HCT116 (cell line): Measurements from ENCODE around the gene SOWAHC. TPM values are rescaled to one million over a fixed set of nuclear protein-coding genes. Genes with fewer than 3 reads are reported as not detected.

ENCODE experiments used
- ATAC-seq: fragments of 200-7000 bp; cut with Tn5 transposase; 2 replicates; pipeline ENCODE4 v1.9.1; 2020; ENCODE audit warnings: mild to moderate bottlenecking, moderate library complexity
- BruUV-seq: library from RNA; stranded (reverse); fragments of 400-500 nt; replicated peaks from 2 replicates; lab custom pipeline; 2021; lab: Mats Ljungman, UMichigan
- CTCF ChIA-PET: fragments of 300-600 bp; sonication (Branson Sonifier 250); formaldehyde crosslinking; loops from one replicate; lab custom pipeline; 2021; ENCODE audit warnings: antibody characterized with exemption; lab: Charles Lee
- POLR2A ChIA-PET: fragments of 300-600, 350-600 bp; sonication (Branson Sonifier 250); formaldehyde crosslinking; loops from one replicate; lab custom pipeline; 2021; ENCODE audit warnings: antibody characterized with exemption; lab: Charles Lee
- RAD21 ChIA-PET, 2 experiments: fragments of 300-600 bp; sonication (Branson Sonifier 250); formaldehyde crosslinking; loops; one replicate each; lab custom pipeline; 2023; ENCODE audit warnings: low total read pairs in 2 of 2; ENCODE audit not compliant: uncharacterized antibody in 2 of 2, unreplicated experiment in 2 of 2, low non-redundant PET in 1 of 2; lab: Charles Lee
- DNase-seq: peaks from one replicate; pipeline ENCODE4 v3.0.0-alpha.2; 2010; ENCODE audit warnings: low read depth, low spot score
- H2AFZ ChIP-seq: fragments of 200-600 bp; shearing (Covaris generic), sonication (generic); 2 replicates; pipeline ENCODE4 v1.6.1; 2017; ENCODE audit warnings: low read depth, mixed run types, mixed read lengths, antibody characterized with exemption, low read length; ENCODE audit not compliant: poor library complexity, severe bottlenecking
- H3K27ac ChIP-seq: 2 replicates; pipeline ENCODE4 v1.5.1; 2012; ENCODE audit warnings: low read depth, low read length
- H3K27me3 ChIP-seq: fragments of 200-600 bp; sonication (generic); 2 replicates; pipeline ENCODE4 v1.6.1; 2016; ENCODE audit warnings: mixed run types, low read length, mixed read lengths; ENCODE audit not compliant: insufficient read depth
- H3K36me3 ChIP-seq, 2 experiments: fragments of 200-500 bp in 1 of 2; fragments of 200-600 bp in 1 of 2; sonication (Bioruptor generic) in 1 of 2; sonication (generic) in 1 of 2; 2 replicates each; pipeline versions ENCODE4 v1.5.1 to v1.6.1; 2014 to 2016; ENCODE audit warnings: low read length in 2 of 2, inconsistent platforms in 1 of 2, mixed read lengths in 1 of 2, mixed run types in 1 of 2; ENCODE audit not compliant: insufficient read depth in 2 of 2, control insufficient read depth in 1 of 2
- H3K4me1 ChIP-seq, 2 experiments: fragments of 200-600 bp in 1 of 2; sonication (generic) in 1 of 2; 2 replicates each; pipeline versions ENCODE4 v1.5.1 to v1.6.1; 2012 to 2017; ENCODE audit warnings: low read length in 2 of 2, inconsistent platforms in 1 of 2, mild to moderate bottlenecking in 1 of 2, mixed read lengths in 1 of 2, mixed run types in 1 of 2, moderate library complexity in 1 of 2; ENCODE audit not compliant: insufficient read depth in 2 of 2, control insufficient read depth in 1 of 2
- H3K4me2 ChIP-seq: fragments of 200-600 bp; sonication (generic); 2 replicates; pipeline ENCODE4 v1.6.1; 2017; ENCODE audit warnings: mixed run types, low read length, mixed read lengths
- H3K4me3 ChIP-seq, 2 experiments: fragments of 200-600 bp in 1 of 2; sonication (generic) in 1 of 2; replicated peaks in 1 of 2; 2 replicates each; pipeline ENCODE4 v1.5.1; 2011 to 2016; ENCODE audit warnings: low read length in 2 of 2, control low read depth in 1 of 2, low read depth in 1 of 2, mild to moderate bottlenecking in 1 of 2, mixed read lengths in 1 of 2, mixed run types in 1 of 2
- H3K79me2 ChIP-seq: fragments of 200-600 bp; sonication (generic); 2 replicates; pipeline ENCODE4 v1.6.1; 2017; ENCODE audit warnings: mild to moderate bottlenecking, mixed run types, low read length, moderate library complexity, mixed read lengths; ENCODE audit not compliant: insufficient read depth
- H3K9ac ChIP-seq: fragments of 200-600 bp; sonication (generic); 2 replicates; pipeline ENCODE4 v1.6.1; 2016; ENCODE audit warnings: low read length, mixed read lengths
- H3K9me2 ChIP-seq: fragments of 200-600 bp; sonication (generic), shearing (Covaris generic); 2 replicates; pipeline ENCODE4 v1.6.1; 2017; ENCODE audit warnings: mixed run types, mild to moderate bottlenecking, moderate library complexity; ENCODE audit not compliant: insufficient read depth
- H3K9me3 ChIP-seq, 2 experiments: fragments of 200-500 bp in 1 of 2; fragments of 200-600 bp in 1 of 2; sonication (Bioruptor generic) in 1 of 2; sonication (generic) in 1 of 2; 2 replicates each; pipeline ENCODE4 v1.6.1; 2014 to 2017; ENCODE audit warnings: low read length in 2 of 2, mixed read lengths in 2 of 2, inconsistent platforms in 1 of 2, low read depth in 1 of 2, mild to moderate bottlenecking in 1 of 2, mixed run types in 1 of 2, moderate library complexity in 1 of 2; ENCODE audit not compliant: control insufficient read depth in 1 of 2, insufficient read depth in 1 of 2
- H4K20me1 ChIP-seq: fragments of 200-600 bp; sonication (generic), shearing (Covaris generic); 2 replicates; pipeline ENCODE4 v1.6.1; 2017; ENCODE audit warnings: mixed run types, mild to moderate bottlenecking, moderate library complexity; ENCODE audit not compliant: insufficient read depth
- CBX3 ChIP-seq: IDR thresholded peaks from 2 replicates; pipeline ENCODE4 v1.6.1; 2012; ENCODE audit warnings: low read depth
- CEBPB ChIP-seq: IDR thresholded peaks from 2 replicates; pipeline ENCODE4 v1.6.1; 2012; ENCODE audit warnings: low read depth
- ELF1 ChIP-seq: IDR thresholded peaks from 2 replicates; pipeline ENCODE4 v1.6.1; 2012; ENCODE audit warnings: low read depth, borderline replicate concordance
- EZH2phosphoT487 ChIP-seq: fragments of 200-600 bp; IDR thresholded peaks from 2 replicates; pipeline ENCODE4 v1.6.1; 2018; ENCODE audit warnings: antibody characterized with exemption, borderline replicate concordance
- FOSL1 ChIP-seq: IDR thresholded peaks from 2 replicates; pipeline ENCODE4 v1.6.1; 2012; ENCODE audit warnings: low read depth
- JUND ChIP-seq: IDR thresholded peaks from 2 replicates; pipeline ENCODE4 v1.6.1; 2012
- POLR2A ChIP-seq: IDR thresholded peaks from 2 replicates; pipeline ENCODE4 v1.7.0; 2011; ENCODE audit warnings: borderline replicate concordance; ENCODE audit not compliant: insufficient read depth, insufficient read length; ENCODE audit errors: extremely low read depth
- SIN3A ChIP-seq: IDR thresholded peaks from 2 replicates; pipeline ENCODE4 v1.6.1; 2012; ENCODE audit warnings: low read depth
- YY1 ChIP-seq: IDR thresholded peaks from 2 replicates; pipeline ENCODE4 v1.6.1; 2011; ENCODE audit warnings: low read length, low read depth, moderate library complexity, mild to moderate bottlenecking; ENCODE audit not compliant: insufficient replicate concordance; ENCODE audit errors: extremely low read depth
- intact Hi-C: fragments of 100-400 bp; cut with micrococcal nuclease; formaldehyde crosslinking; loops from 2 replicates; pipeline ENCODE4 v1.10.0; 2022
- total RNA-seq: library from RNA; stranded (reverse); gene quantifications from one replicate; pipeline ENCODE4 v1.2.1, GENCODE V29; 2021; ENCODE audit not compliant: unreplicated experiment
- TF ChIP-seq, protein P1 (sequence below), 3 experiments: fragments of 200-600 bp in 1 of 3; sonication (generic) in 1 of 3; IDR thresholded peaks in 2 of 3; conservative IDR thresholded peaks in 1 of 3; 2 replicates each; pipeline ENCODE4 v1.5.1; 2012 to 2017; ENCODE audit warnings: low read depth in 2 of 3, low read length in 2 of 3, antibody characterized with exemption in 1 of 3, borderline replicate concordance in 1 of 3, control low read depth in 1 of 3, mild to moderate bottlenecking in 1 of 3, mixed read lengths in 1 of 3, mixed run types in 1 of 3, moderate library complexity in 1 of 3; ENCODE audit not compliant: insufficient read depth in 1 of 3

SOWAHC gene
- total RNA-seq, 1 experiment from 2014 or later, result 16.6 TPM

DNA sequence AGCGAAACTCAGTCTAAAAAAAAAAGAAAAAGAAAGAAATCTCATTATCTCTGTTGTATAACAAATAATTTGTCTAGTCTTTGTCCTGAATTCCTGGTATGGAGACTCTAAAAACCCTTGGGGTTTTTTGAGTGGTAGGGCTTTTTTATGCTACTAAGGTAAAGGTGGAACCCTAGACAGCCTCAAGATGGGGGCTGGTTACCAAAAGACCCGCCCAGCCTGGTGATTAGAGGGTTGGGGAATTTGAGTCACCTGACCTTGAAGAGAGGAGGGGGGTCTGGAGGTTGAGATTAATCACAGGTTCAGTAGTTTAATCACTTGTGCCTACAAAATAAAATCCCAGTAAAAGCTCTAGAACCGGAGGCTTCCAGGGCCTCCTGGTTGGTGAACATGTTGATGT lies 17.6 kb downstream of the SOWAHC start:
- H3K9ac ChIP-seq, result no peak overlapping the region
- ATAC-seq (no peak), DNase-seq (no peak)
- H3K4me3 ChIP-seq, result no peak overlapping the region
- CTCF ChIA-PET, result no interaction called here
- intact Hi-C loops, result no loop called here
- peaks cover 0 to 9% of the 10 kb centered on the region in 2 experiments; a peak in 1 of 4 replicates for H3K4me1 ChIP-seq
- H3K4me2 ChIP-seq, result no peak overlapping the region
- no peaks in the 10 kb centered on the region for H3K36me3 ChIP-seq
- no peaks in the 10 kb centered on the region for H3K9me3 ChIP-seq
- no peak overlapping the region for H3K27ac ChIP-seq
- H3K9me2 ChIP-seq, result no peaks in the 10 kb centered on the region
- no peak overlapping the region for H2AFZ ChIP-seq
- no peaks in the 10 kb centered on the region for H3K27me3 ChIP-seq
- TF ChIP-seq YY1 (no peak), ELF1 (no peak), FOSL1 (no peak), EZH2phosphoT487 (no peak), JUND (no peak), SIN3A (no peak), POLR2A (no peak)
- no peaks in the 10 kb centered on the region for H4K20me1 ChIP-seq
- no TSS peak for BruUV-seq
- H3K79me2 ChIP-seq, result no peaks in the 10 kb centered on the region
- POLR2A ChIA-PET, result no interaction called here
- RAD21 ChIA-PET, result no interaction called here

DNA sequence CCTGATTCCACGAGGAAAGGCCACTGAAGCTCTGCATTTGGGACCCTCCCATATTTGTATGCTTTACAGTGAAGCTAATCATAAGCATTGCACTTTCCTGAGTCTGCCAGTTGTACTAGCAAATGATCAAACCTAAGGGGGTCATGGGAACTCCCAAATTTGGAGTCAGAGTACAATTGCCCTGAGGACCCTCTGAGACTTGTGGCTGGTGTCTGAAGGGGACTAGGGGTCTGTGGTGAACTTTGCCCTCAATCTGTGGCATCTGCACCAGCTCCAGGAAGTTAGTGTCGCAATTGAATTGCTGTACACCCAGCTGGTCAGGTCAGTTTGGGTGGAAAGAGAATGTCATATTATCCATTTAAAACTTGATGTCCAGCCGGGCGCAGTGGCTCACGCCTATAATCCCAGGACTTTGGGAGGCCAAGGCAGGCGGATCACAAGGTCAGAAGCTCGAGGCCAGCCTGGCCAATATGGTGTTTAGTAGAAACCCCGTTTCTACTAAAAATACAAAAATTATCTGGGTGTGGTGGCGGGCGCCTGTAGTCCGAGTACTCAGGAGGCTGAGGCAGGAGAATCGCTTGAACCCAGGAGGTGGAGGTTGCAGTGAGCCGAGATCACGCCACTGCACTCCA lies 18.1 kb downstream of the SOWAHC start:
- H3K9me2 ChIP-seq, result no peaks in the 10 kb centered on the region
- H3K9ac ChIP-seq, result no peak overlapping the region
- H3K4me1 ChIP-seq, result peaks cover 0 to 9% of the 10 kb centered on the region in 2 experiments; a peak in 1 of 4 replicates
- no peak overlapping the region for H3K4me2 ChIP-seq
- no peaks in the 10 kb centered on the region for H3K79me2 ChIP-seq
- BruUV-seq, result no TSS peak
- intact Hi-C loops, result no loop called here
- no peaks in the 10 kb centered on the region for H4K20me1 ChIP-seq
- H3K27me3 ChIP-seq, result no peaks in the 10 kb centered on the region
- TF ChIP-seq CEBPB (peak; percentile 76), POLR2A (no peak), CBX3 (no peak)
- TF ChIP-seq, protein P1, sequence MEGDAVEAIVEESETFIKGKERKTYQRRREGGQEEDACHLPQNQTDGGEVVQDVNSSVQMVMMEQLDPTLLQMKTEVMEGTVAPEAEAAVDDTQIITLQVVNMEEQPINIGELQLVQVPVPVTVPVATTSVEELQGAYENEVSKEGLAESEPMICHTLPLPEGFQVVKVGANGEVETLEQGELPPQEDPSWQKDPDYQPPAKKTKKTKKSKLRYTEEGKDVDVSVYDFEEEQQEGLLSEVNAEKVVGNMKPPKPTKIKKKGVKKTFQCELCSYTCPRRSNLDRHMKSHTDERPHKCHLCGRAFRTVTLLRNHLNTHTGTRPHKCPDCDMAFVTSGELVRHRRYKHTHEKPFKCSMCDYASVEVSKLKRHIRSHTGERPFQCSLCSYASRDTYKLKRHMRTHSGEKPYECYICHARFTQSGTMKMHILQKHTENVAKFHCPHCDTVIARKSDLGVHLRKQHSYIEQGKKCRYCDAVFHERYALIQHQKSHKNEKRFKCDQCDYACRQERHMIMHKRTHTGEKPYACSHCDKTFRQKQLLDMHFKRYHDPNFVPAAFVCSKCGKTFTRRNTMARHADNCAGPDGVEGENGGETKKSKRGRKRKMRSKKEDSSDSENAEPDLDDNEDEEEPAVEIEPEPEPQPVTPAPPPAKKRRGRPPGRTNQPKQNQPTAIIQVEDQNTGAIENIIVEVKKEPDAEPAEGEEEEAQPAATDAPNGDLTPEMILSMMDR (IDR thresholded peaks at IDR 0.05 in 2 of 3, conservative IDR thresholded peaks at IDR 0.05 in 1 of 3; ENCODE audit: borderline replicate concordance in 1 of 3, insufficient read depth in 1 of 3, low read depth in 2 of 3, low read length in 2 of 3), result no peak
- no peak overlapping the region for H3K27ac ChIP-seq
- DNase-seq, result no peak
- ATAC-seq, result no peak
- H3K9me3 ChIP-seq, result no peaks in the 10 kb centered on the region
- H2AFZ ChIP-seq, result no peak overlapping the region
- RAD21 ChIA-PET, result no interaction called here
- POLR2A ChIA-PET, result no interaction called here
- CTCF ChIA-PET, result no interaction called here
- H3K36me3 ChIP-seq, result no peaks in the 10 kb centered on the region
- H3K4me3 ChIP-seq, result no peak overlapping the region
